Measurements from ENCODE around the gene GSTM2.

DNA sequence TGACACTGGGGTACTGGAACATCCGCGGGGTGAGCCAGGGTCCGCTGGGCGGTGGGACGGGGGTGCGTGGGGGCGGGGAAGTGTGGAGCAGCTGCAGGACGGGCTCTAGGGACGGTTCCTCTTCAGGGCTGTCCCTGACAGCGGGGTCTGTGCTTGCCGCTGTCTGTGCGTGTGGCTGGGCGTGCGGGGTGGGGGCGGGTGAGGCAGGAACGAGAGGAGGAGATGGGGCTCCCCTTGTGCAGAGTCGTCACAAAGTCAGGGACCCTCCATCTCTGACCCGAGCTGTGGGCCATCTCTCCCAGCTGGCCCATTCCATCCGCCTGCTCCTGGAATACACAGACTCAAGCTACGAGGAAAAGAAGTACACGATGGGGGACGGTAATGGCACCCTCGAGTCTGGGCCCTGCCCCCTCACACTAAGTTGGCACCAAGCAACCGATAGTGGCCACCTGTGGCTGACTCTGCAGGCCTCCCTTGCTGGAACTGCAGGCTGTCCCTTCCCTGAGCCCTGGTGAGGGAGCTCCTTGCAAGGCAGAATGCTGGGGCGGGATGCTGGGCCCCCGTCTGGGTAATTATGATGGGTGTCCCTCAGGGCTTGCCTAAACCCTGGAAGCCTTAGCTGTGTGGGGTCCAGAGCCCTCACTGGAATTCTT lies 392 bp downstream of the GSTM2 start:
- TF ChIP-seq POLR2A (IDR thresholded peaks at IDR 0.05) (no peak), POLR2AphosphoS5 (IDR thresholded peaks at IDR 0.05) (no peak)
- TF ChIP-seq, protein P1, sequence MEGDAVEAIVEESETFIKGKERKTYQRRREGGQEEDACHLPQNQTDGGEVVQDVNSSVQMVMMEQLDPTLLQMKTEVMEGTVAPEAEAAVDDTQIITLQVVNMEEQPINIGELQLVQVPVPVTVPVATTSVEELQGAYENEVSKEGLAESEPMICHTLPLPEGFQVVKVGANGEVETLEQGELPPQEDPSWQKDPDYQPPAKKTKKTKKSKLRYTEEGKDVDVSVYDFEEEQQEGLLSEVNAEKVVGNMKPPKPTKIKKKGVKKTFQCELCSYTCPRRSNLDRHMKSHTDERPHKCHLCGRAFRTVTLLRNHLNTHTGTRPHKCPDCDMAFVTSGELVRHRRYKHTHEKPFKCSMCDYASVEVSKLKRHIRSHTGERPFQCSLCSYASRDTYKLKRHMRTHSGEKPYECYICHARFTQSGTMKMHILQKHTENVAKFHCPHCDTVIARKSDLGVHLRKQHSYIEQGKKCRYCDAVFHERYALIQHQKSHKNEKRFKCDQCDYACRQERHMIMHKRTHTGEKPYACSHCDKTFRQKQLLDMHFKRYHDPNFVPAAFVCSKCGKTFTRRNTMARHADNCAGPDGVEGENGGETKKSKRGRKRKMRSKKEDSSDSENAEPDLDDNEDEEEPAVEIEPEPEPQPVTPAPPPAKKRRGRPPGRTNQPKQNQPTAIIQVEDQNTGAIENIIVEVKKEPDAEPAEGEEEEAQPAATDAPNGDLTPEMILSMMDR (IDR thresholded peaks at IDR 0.05) = no peak
